Smooth muscle cell (in vitro differentiated cells): Measurements from ENCODE around the gene KIF16B. TPM values are rescaled to one million over a fixed set of nuclear protein-coding genes. Genes with fewer than 3 reads are reported as not detected.

Source experiments
- DNase-seq: peaks from one replicate; lab custom pipeline; 2025; ENCODE audit not compliant: unreplicated experiment; lab: John Stamatoyannopoulos, UW
- H2AFZ ChIP-seq: fragments of 200-600 bp; sonication (generic); 2 replicates; pipeline ENCODE4 v1.6.0; 2016; ENCODE audit warnings: antibody characterized with exemption, low read depth, mild to moderate bottlenecking
- H3F3A ChIP-seq: fragments of 200-600 bp; sonication (generic); 2 replicates; pipeline ENCODE4 v1.6.0; 2017; ENCODE audit warnings: antibody characterized with exemption, low read depth
- H3K27ac ChIP-seq: fragments of 200-600 bp; sonication (generic); 2 replicates; pipeline ENCODE4 v1.5.1; 2016; ENCODE audit warnings: low read depth, mild to moderate bottlenecking
- H3K27me3 ChIP-seq: fragments of 200-600 bp; sonication (generic); 2 replicates; pipeline ENCODE4 v1.6.1; 2016; ENCODE audit warnings: low read depth, mild to moderate bottlenecking
- H3K36me3 ChIP-seq: fragments of 200-600 bp; sonication (generic); 2 replicates; pipeline ENCODE4 v1.5.1; 2016; ENCODE audit warnings: low read depth
- H3K4me1 ChIP-seq: fragments of 200-600 bp; sonication (generic); 2 replicates; pipeline ENCODE4 v1.5.1; 2016; ENCODE audit warnings: low read depth
- H3K4me2 ChIP-seq: fragments of 200-600 bp; sonication (generic); 2 replicates; pipeline ENCODE4 v1.6.0; 2016; ENCODE audit warnings: mild to moderate bottlenecking
- H3K4me3 ChIP-seq: fragments of 200-600 bp; sonication (generic); 2 replicates; pipeline ENCODE4 v1.5.1; 2016; ENCODE audit warnings: mild to moderate bottlenecking
- H3K79me2 ChIP-seq: fragments of 200-600 bp; sonication (generic); 2 replicates; pipeline ENCODE4 v1.6.0; 2016; ENCODE audit warnings: low read depth, mild to moderate bottlenecking
- H3K9ac ChIP-seq: fragments of 200-600 bp; sonication (generic); 2 replicates; pipeline ENCODE4 v1.6.0; 2016; ENCODE audit warnings: low read depth
- H3K9me3 ChIP-seq: fragments of 200-600 bp; sonication (generic); replicated peaks from 2 replicates; pipeline ENCODE4 v1.5.1; 2016; ENCODE audit warnings: low read depth
- H4K20me1 ChIP-seq: fragments of 200-600 bp; sonication (generic); 2 replicates; pipeline ENCODE4 v1.6.0; 2016; ENCODE audit warnings: low read depth
- WGBS: methylation state at CpG from one replicate; pipeline ENCODE4 v1.1.7; 2016; ENCODE audit warnings: low lambda C conversion rate; 5-methylcytosine and 5-hydroxymethylcytosine counted together
- polyA plus RNA-seq: library from polyadenylated mRNA; unstranded; fragments of >200 nt; fragmentation: Nextera tagmentation; extraction: Ambion mirVana; gene quantifications from 2 replicates; pipeline ENCODE4 v1.2.1, GENCODE V29; 2016
- total RNA-seq: library from RNA; depleted of rRNA; stranded (reverse); fragments of >200 nt; gene quantifications from 2 replicates; pipeline ENCODE4 v1.2.3, GENCODE V29; 2014
- TF ChIP-seq, protein P1 (sequence below): fragments of 200-600 bp; sonication (generic); IDR thresholded peaks from 2 replicates; pipeline ENCODE4 v1.5.1; 2017; ENCODE audit warnings: borderline replicate concordance, mild to moderate bottlenecking, antibody characterized with exemption; ENCODE audit not compliant: insufficient read depth, poor library complexity, severe bottlenecking

Gene KIF16B
- total and polyA plus RNA-seq, 2 experiments from 2014 or later, result 3.6 to 12.9 TPM

DNA sequence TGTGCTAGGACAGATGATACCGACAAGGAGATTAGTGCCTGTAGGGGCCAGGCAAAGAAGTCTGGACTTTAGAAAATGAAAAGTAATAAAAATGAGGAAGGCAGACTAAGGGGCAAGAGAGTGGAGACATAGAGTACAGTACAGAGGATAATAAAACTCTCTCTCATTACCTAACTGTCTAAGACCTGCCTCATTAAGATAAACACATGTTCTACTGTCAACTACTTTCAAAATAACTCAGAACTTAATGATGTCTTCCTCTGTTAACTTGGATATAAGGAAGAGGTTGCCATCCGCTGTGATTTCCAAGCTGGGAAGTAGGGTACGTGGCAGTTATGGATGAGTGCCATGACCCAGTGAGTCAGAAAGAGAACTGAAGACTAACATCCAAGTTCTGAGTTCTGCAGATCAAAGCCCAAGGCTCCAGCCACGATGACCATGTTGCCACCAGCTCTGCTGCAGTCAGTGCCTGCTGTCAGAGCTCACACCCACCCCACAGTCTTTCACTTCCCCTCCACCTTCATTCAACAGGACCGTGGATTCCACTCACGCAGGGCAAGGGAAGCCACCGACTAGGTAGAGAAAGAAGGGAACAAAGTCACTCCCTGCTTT is 81.8 kb downstream of the KIF16B start:
- no peaks in the 10 kb centered on the region for H3K36me3 ChIP-seq
- TF ChIP-seq, protein P1, sequence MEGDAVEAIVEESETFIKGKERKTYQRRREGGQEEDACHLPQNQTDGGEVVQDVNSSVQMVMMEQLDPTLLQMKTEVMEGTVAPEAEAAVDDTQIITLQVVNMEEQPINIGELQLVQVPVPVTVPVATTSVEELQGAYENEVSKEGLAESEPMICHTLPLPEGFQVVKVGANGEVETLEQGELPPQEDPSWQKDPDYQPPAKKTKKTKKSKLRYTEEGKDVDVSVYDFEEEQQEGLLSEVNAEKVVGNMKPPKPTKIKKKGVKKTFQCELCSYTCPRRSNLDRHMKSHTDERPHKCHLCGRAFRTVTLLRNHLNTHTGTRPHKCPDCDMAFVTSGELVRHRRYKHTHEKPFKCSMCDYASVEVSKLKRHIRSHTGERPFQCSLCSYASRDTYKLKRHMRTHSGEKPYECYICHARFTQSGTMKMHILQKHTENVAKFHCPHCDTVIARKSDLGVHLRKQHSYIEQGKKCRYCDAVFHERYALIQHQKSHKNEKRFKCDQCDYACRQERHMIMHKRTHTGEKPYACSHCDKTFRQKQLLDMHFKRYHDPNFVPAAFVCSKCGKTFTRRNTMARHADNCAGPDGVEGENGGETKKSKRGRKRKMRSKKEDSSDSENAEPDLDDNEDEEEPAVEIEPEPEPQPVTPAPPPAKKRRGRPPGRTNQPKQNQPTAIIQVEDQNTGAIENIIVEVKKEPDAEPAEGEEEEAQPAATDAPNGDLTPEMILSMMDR, result no peak
- no peaks in the 10 kb centered on the region for H3K9me3 ChIP-seq
- no peak overlapping the region for H3K4me3 ChIP-seq
- H2AFZ ChIP-seq, result no peak overlapping the region
- DNase-seq, result no peak
- H3K79me2 ChIP-seq, result no peaks in the 10 kb centered on the region
- no peaks in the 10 kb centered on the region for H3F3A ChIP-seq
- WGBS, result 90% methylated on average over 7 of the region's 7 CpGs
- no peak overlapping the region for H3K9ac ChIP-seq
- no peak overlapping the region for H3K27ac ChIP-seq
- no peak overlapping the region for H3K4me2 ChIP-seq
- no peaks in the 10 kb centered on the region for H3K4me1 ChIP-seq
- H4K20me1 ChIP-seq, result no peaks in the 10 kb centered on the region
- no peaks in the 10 kb centered on the region for H3K27me3 ChIP-seq

GRCh38 chr20:16490696-16491095 is 82.6 kb downstream of the KIF16B start:
- no peak for DNase-seq
- H4K20me1 ChIP-seq, result no peaks in the 10 kb centered on the region
- no peak overlapping the region for H3K9ac ChIP-seq
- H3K9me3 ChIP-seq, result no peaks in the 10 kb centered on the region
- 78% methylated on average over 3 of the region's 3 CpGs for WGBS
- no peak overlapping the region for H2AFZ ChIP-seq
- no peak overlapping the region for H3K27ac ChIP-seq
- no peaks in the 10 kb centered on the region for H3K4me1 ChIP-seq
- no peaks in the 10 kb centered on the region for H3K27me3 ChIP-seq
- H3K4me3 ChIP-seq, result no peak overlapping the region
- TF ChIP-seq, protein P1, result no peak
- no peaks in the 10 kb centered on the region for H3F3A ChIP-seq
- H3K36me3 ChIP-seq, result no peaks in the 10 kb centered on the region
- H3K4me2 ChIP-seq, result no peak overlapping the region
- H3K79me2 ChIP-seq, result no peaks in the 10 kb centered on the region

GRCh38 chr20:16488616-16489015 is 84.6 kb downstream of the KIF16B start:
- H3K4me2 ChIP-seq, result no peak overlapping the region
- no peak for DNase-seq
- no peaks in the 10 kb centered on the region for H3K9me3 ChIP-seq
- H3K27ac ChIP-seq, result no peak overlapping the region
- 78% methylated on average over 3 of the region's 3 CpGs for WGBS
- H3K79me2 ChIP-seq, result no peaks in the 10 kb centered on the region
- no peak overlapping the region for H2AFZ ChIP-seq
- H3F3A ChIP-seq, result no peaks in the 10 kb centered on the region
- H3K9ac ChIP-seq, result no peak overlapping the region
- no peaks in the 10 kb centered on the region for H3K36me3 ChIP-seq
- TF ChIP-seq, protein P1, result no peak
- H4K20me1 ChIP-seq, result no peaks in the 10 kb centered on the region
- H3K27me3 ChIP-seq, result no peaks in the 10 kb centered on the region
- no peak overlapping the region for H3K4me3 ChIP-seq
- H3K4me1 ChIP-seq, result no peaks in the 10 kb centered on the region

DNA sequence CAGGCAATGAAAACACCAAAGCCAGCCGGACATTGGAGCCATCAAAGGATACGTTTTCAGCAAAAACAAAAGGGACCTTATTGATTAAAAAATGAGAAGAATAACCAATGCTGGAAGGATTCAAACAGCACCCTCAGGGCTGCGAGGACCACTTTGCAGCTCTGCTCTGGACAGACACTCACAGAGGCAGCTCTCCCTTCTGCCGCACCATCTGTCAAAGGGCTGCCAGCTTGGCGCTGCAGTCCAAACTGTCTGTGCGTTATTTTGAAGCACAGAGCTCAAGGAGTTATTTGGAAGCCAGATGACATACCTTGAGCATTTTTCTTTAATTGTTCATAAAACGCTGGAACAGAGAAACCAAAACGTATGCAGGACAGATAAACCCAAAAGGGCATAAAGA is 85.2 kb downstream of the KIF16B start:
- Histone ChIP-seq H3K4me3 (no peak overlapping the region), H4K20me1 (no peaks in the 10 kb centered on the region), H3K9me3 (no peaks in the 10 kb centered on the region), H3K9ac (no peak overlapping the region), H3K27me3 (no peaks in the 10 kb centered on the region), H3K79me2 (no peaks in the 10 kb centered on the region), H2AFZ (no peak overlapping the region), H3K36me3 (no peaks in the 10 kb centered on the region), H3K4me1 (no peaks in the 10 kb centered on the region), H3K27ac (no peak overlapping the region), H3K4me2 (no peak overlapping the region), H3F3A (no peaks in the 10 kb centered on the region)
- WGBS, result 91% methylated on average over 8 of the region's 8 CpGs
- TF ChIP-seq, protein P1, result no peak
- DNase-seq, result no peak
